ENCODE measurements around the gene DOK1.
"Not testable (repeated sequence)": the region's sequence is repeated elsewhere in the genome, so short reads cannot be mapped to it uniquely, and the experiment has no call there.

DOK1 gene

DNA sequence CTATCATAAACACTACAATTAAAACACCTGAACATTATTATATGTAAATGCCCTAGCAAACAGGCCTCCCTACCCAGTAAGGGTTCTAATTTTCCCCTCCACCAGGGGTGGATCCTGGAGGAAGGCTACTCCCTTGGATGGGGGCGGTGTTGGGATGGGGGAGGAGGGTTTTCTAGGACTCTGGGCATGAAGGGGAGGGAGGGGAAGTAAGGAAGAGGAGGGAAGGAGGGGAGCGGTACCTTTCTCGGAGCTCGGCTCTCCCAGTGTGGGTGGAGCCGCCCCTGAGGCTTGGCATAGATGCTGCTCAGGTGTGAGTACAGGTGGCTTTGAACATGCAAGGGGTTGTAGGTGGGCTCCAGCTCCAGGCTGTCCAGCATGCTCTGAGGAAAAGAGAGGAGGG is 5.4 kb downstream of the DOK1 start:
- DNase-seq (ENCODE audit: extremely low read depth, insufficient read length), result no peak
- TF ChIP-seq, protein P1, sequence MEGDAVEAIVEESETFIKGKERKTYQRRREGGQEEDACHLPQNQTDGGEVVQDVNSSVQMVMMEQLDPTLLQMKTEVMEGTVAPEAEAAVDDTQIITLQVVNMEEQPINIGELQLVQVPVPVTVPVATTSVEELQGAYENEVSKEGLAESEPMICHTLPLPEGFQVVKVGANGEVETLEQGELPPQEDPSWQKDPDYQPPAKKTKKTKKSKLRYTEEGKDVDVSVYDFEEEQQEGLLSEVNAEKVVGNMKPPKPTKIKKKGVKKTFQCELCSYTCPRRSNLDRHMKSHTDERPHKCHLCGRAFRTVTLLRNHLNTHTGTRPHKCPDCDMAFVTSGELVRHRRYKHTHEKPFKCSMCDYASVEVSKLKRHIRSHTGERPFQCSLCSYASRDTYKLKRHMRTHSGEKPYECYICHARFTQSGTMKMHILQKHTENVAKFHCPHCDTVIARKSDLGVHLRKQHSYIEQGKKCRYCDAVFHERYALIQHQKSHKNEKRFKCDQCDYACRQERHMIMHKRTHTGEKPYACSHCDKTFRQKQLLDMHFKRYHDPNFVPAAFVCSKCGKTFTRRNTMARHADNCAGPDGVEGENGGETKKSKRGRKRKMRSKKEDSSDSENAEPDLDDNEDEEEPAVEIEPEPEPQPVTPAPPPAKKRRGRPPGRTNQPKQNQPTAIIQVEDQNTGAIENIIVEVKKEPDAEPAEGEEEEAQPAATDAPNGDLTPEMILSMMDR (IDR thresholded peaks at IDR 0.05; ENCODE audit: insufficient read depth, low read length, poor library complexity, severe bottlenecking), result no peak
- H3K27me3 ChIP-seq (replicated peaks; ENCODE audit: control insufficient read depth, insufficient read depth, low read length), result no peaks in the 10 kb centered on the region
- no peak overlapping the region for H3K4me3 ChIP-seq (replicated peaks; ENCODE audit: low read depth, low read length)
- peaks cover 14% of the 10 kb centered on the region for H3K36me3 ChIP-seq (ENCODE audit: control insufficient read depth, insufficient read depth, low read length)

DNA sequence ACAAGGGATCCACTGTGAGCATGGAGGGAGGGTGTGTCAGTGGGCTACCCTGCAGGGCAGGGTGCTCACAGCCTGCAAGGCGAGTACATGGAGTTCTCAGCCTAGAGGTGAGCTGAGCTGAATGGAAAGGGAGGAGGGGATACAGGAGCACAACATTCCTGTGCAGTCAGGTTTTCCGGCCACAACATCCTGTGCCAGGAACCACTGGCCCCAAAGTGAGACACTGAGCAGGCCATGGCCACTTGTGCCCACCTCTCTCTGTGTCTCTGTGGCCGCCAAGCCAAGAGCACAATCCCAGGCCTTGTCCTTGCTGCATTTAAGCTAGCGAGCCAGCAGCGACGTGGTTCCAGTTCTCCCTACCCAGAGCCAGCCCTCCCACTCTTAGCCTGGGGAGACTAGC is 6.1 kb downstream of the DOK1 start:
- no peak for DNase-seq (ENCODE audit: extremely low read depth, insufficient read length)
- Histone ChIP-seq H3K27me3 (replicated peaks; ENCODE audit: control insufficient read depth, insufficient read depth, low read length) (no peaks in the 10 kb centered on the region), H3K36me3 (ENCODE audit: control insufficient read depth, insufficient read depth, low read length) (peaks cover 14% of the 10 kb centered on the region), H3K4me3 (replicated peaks; ENCODE audit: low read depth, low read length) (no peak overlapping the region)
- TF ChIP-seq, protein P1 (IDR thresholded peaks at IDR 0.05; ENCODE audit: insufficient read depth, low read length, poor library complexity, severe bottlenecking), result no peak

DNA sequence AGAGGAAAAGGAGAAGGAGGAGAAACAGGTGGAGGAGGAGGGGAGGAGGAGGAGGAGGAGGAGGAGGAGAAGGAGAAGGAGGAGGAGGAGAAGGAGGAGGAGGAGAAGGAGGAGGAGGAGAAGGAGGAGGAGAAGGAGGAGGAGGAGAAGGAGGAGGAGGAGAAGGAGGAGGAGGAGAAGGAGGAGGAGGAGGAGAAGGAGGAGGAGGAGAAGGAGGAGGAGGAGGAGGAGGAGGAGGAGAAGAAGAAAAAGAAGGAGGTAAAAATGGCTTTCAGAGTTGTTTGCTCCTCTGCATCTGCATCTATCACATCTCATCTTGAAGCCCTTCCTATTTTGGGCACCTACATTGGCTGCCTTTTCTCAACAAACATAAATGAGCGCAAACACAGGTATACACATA is 6.5 kb downstream of the DOK1 start:
- not testable (repeated sequence) for H3K4me3 ChIP-seq (replicated peaks; ENCODE audit: low read depth, low read length); H3K27me3 ChIP-seq (replicated peaks; ENCODE audit: control insufficient read depth, insufficient read depth, low read length); DNase-seq (ENCODE audit: extremely low read depth, insufficient read length)
- H3K36me3 ChIP-seq (ENCODE audit: control insufficient read depth, insufficient read depth, low read length), result peaks cover 14% of the 10 kb centered on the region

DNA sequence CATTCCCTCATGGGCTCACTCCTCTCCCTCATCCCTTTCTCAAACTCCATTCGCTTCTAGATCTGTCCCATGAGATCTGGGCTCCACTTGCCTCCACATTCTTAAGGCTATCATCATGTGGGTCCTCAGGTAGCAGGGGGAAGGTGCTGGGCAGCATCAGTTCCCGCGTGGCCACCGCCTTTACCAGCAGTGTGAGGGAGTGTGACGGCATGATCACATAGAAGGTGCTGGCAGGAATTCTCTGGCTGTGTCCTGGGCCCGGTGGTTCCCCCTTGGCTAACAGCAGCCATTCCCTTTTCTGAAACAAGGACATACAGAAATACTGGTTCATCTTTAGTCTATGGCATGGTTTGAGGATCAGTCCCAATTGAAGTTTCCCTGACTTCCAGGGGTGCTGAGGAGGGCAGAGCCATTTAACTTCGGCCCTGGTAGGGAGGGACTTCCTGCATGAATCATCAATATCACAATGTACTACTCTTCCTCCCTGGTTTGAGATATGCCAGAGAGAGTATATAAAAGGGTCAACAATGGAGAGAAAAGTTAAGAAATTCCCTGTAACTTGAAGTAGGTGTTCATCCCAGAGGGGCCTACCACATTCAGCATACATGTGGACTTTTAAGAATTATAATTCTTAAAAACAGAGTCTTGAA is 7.7 kb downstream of the DOK1 start:
- TF ChIP-seq, protein P1 (IDR thresholded peaks at IDR 0.05; ENCODE audit: insufficient read depth, low read length, poor library complexity, severe bottlenecking), result no peak
- DNase-seq (ENCODE audit: extremely low read depth, insufficient read length), result no peak
- H3K27me3 ChIP-seq (replicated peaks; ENCODE audit: control insufficient read depth, insufficient read depth, low read length), result no peaks in the 10 kb centered on the region
- peaks cover 4% of the 10 kb centered on the region for H3K36me3 ChIP-seq (ENCODE audit: control insufficient read depth, insufficient read depth, low read length)
- H3K4me3 ChIP-seq (replicated peaks; ENCODE audit: low read depth, low read length), result no peak overlapping the region

DNA sequence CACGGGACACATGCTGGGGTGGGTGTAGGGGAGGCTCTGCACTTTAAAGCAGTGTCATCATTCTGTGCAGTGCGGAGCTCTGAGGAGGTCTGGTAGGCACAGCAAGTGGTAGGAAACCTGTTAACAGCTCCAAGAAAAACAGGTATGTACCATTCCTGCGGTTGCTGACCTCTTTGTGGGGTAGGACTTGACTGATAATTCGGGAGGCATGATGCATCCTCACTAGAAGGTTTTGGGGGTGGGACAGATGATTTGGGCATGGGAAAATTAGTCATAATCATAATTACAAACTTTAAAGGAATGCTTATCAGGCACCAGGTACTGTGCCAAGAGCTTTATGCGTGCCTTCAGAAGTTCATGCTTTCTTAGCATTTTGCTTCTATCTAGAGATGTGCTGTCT is 9.7 kb downstream of the DOK1 start:
- Histone ChIP-seq H3K36me3 (ENCODE audit: control insufficient read depth, insufficient read depth, low read length) (no peaks in the 10 kb centered on the region), H3K4me3 (replicated peaks; ENCODE audit: low read depth, low read length) (no peak overlapping the region), H3K27me3 (replicated peaks; ENCODE audit: control insufficient read depth, insufficient read depth, low read length) (no peaks in the 10 kb centered on the region)
- TF ChIP-seq, protein P1 (IDR thresholded peaks at IDR 0.05; ENCODE audit: insufficient read depth, low read length, poor library complexity, severe bottlenecking), result no peak
- DNase-seq (ENCODE audit: extremely low read depth, insufficient read length), result no peak

DNA sequence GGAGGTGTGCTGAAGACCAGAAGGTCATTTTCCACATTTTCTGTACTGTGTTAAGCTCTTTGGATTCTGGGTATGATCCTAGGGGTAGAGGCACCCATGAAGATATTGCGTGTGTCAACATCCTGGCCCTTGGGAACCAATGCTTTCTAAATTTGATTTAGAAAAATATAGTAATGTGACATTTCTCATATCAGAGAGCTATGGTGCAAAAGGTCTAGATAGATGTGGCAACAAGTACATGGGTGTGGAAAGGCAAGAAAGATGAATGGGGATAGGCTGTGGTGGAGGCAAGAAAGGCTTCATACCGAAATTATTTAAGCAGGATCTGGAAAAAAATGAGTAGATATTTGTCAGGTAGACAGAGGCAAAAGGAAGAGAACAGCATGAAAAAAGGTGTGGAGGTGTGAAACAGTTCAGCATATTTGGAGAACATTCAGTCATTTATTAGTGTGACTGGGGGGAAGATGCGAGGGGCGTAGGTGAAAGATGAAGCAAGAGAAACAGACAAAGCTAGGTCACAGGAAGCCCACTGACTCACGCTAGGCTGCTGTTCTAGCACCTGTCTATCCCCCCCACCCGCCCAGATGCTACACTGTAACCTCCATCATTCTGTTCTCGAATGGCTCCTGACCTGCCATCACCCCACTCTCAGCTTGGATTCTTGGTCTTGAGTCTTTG is 11.7 kb downstream of the DOK1 start:
- DNase-seq (ENCODE audit: extremely low read depth, insufficient read length), result no peak
- Histone ChIP-seq H3K4me3 (replicated peaks; ENCODE audit: low read depth, low read length) (no peak overlapping the region), H3K36me3 (ENCODE audit: control insufficient read depth, insufficient read depth, low read length) (no peaks in the 10 kb centered on the region), H3K27me3 (replicated peaks; ENCODE audit: control insufficient read depth, insufficient read depth, low read length) (no peaks in the 10 kb centered on the region)
- TF ChIP-seq, protein P1 (IDR thresholded peaks at IDR 0.05; ENCODE audit: insufficient read depth, low read length, poor library complexity, severe bottlenecking), result no peak
